ENCODE data around the gene OBSCN.

OBSCN gene

GRCh38 chr1:228334954-228335353, 127.1 kb downstream of the OBSCN start:
- FAIRE-seq: no peak

- no peak for FAIRE-seq
These were observed 127.8 kb downstream of the OBSCN start for GRCh38 chr1:228335406-228336307.

GRCh38 chr1:228336308-228337030, 128.6 kb downstream of the OBSCN start:
- FAIRE-seq: no peak

GRCh38 chr1:228337031-228337564, 129.3 kb downstream of the OBSCN start:
- no peak for FAIRE-seq

- no peak for FAIRE-seq
These were observed 130.1 kb downstream of the OBSCN start for GRCh38 chr1:228337711-228338520.

GRCh38 chr1:228338521-228339051, 130.7 kb downstream of the OBSCN start:
- no peak for FAIRE-seq

GRCh38 chr1:228339059-228339704, 131.3 kb downstream of the OBSCN start:
- FAIRE-seq: no peak

- no peak for FAIRE-seq
These were observed 132.2 kb downstream of the OBSCN start for GRCh38 chr1:228339766-228340685.

- no peak for FAIRE-seq
These were observed 133.0 kb downstream of the OBSCN start for GRCh38 chr1:228340686-228341449.

- no peak for FAIRE-seq
These were observed 133.6 kb downstream of the OBSCN start for GRCh38 chr1:228341450-228341813.

- FAIRE-seq: no peak
These were observed 134.2 kb downstream of the OBSCN start for GRCh38 chr1:228341814-228342626.

- no peak for FAIRE-seq
These were observed 134.9 kb downstream of the OBSCN start for GRCh38 chr1:228342627-228343190.

GRCh38 chr1:228343191-228343661, 135.4 kb downstream of the OBSCN start:
- FAIRE-seq: no peak

GRCh38 chr1:228344631-228345072, 136.8 kb downstream of the OBSCN start:
- no peak for FAIRE-seq

GRCh38 chr1:228345201-228345930, 137.5 kb downstream of the OBSCN start:
- FAIRE-seq: no peak

GRCh38 chr1:228346731-228347130, 138.9 kb downstream of the OBSCN start:
- no peak for FAIRE-seq

- FAIRE-seq: no peak
These were observed 139.3 kb downstream of the OBSCN start for GRCh38 chr1:228347181-228347580.

Measured in G401.6 (cell line).